Natural killer cell (primary cell): ENCODE measurements around the gene TMPRSS11E. TPM values are rescaled to one million over a fixed set of nuclear protein-coding genes. Genes with fewer than 3 reads are reported as not detected.

ENCODE experiments used
- ATAC-seq, 3 donors: fragments of 150-1000 bp in 2 of 3; fragments of 200-7000 bp in 1 of 3; cut with Tn5 transposase; 1 replicate in 1 of 3; 2 replicates in 2 of 3; pipeline ENCODE4 v1.10.0; 2021; ENCODE audit warnings: mild to moderate bottlenecking in 2 of 3, moderate library complexity in 2 of 3
- DNase-seq, 2 donors: peaks; one replicate each; pipeline versions ENCODE4 v3.0.0 to v3.0.0-alpha.2; 2013 to 2021; ENCODE audit warnings: mixed read lengths in 1 of 2
- H3K27ac ChIP-seq: one replicate; pipeline ENCODE4 v1.5.1; 2013; ENCODE audit warnings: mild to moderate bottlenecking, low read length
- H3K27me3 ChIP-seq: one replicate; pipeline ENCODE4 v1.6.1; 2013; ENCODE audit warnings: low read length; ENCODE audit not compliant: control insufficient read depth, insufficient read depth
- H3K36me3 ChIP-seq: one replicate; pipeline ENCODE4 v1.6.1; 2013; ENCODE audit warnings: low read length; ENCODE audit not compliant: control insufficient read depth, insufficient read depth
- H3K4me1 ChIP-seq: one replicate; pipeline ENCODE4 v1.6.1; 2013; ENCODE audit warnings: low read length; ENCODE audit not compliant: control insufficient read depth, insufficient read depth
- H3K4me3 ChIP-seq: one replicate; pipeline ENCODE4 v1.5.1; 2013; ENCODE audit warnings: low read length
- H3K9me3 ChIP-seq: one replicate; pipeline ENCODE4 v1.6.1; 2013; ENCODE audit warnings: low read length; ENCODE audit not compliant: control insufficient read depth, insufficient read depth
- H3K27ac Mint-ChIP-seq, 2 donors: one replicate each; pipeline ENCODE4 v1.8.0; 2022; ENCODE audit warnings: mild to moderate bottlenecking in 2 of 2, mixed read lengths in 2 of 2, moderate library complexity in 1 of 2
- H3K27me3 Mint-ChIP-seq, 2 donors: one replicate each; pipeline ENCODE4 v1.8.0; 2022; ENCODE audit warnings: low read depth in 2 of 2, mixed read lengths in 2 of 2
- H3K36me3 Mint-ChIP-seq: one replicate; pipeline ENCODE4 v1.8.0; 2022; ENCODE audit warnings: mixed read lengths
- H3K4me1 Mint-ChIP-seq, 2 donors: one replicate each; pipeline ENCODE4 v1.8.0; 2022; ENCODE audit warnings: mixed read lengths in 2 of 2
- H3K4me3 Mint-ChIP-seq: one replicate; pipeline ENCODE4 v1.8.0; 2022; ENCODE audit warnings: mild to moderate bottlenecking, moderate library complexity, mixed read lengths
- H3K9me3 Mint-ChIP-seq, 2 donors: one replicate each; pipeline ENCODE4 v1.8.0; 2022; ENCODE audit warnings: mixed read lengths in 2 of 2
- WGBS: methylation state at CpG from one replicate; pipeline ENCODE4 v1.1.7; 2013; ENCODE audit warnings: missing lambda C conversion rate; ENCODE audit not compliant: insufficient coverage; 5-methylcytosine and 5-hydroxymethylcytosine counted together
- intact Hi-C: fragments of 100-400 bp; cut with micrococcal nuclease; formaldehyde crosslinking; loops from one replicate; pipeline ENCODE4 v1.14.2; 2022
- total RNA-seq, 4 donors: library from RNA; stranded (reverse); fragments of 120-200 nt in 1 of 4; gene quantifications; one replicate each; pipeline versions ENCODE4 v1.2.3 to v1.2.4, GENCODE V29; 2013 to 2022
- TF ChIP-seq, protein P1 (sequence below): fragments of 200-600 bp; IDR thresholded peaks from one replicate; pipeline ENCODE4 v1.8.0; 2022; ENCODE audit warnings: antibody characterized with exemption

TMPRSS11E gene
- total RNA-seq, 3 donors from 2014 or later (not counting 1 experiment from before 2014, with no cell fraction given), result not detected

GRCh38 chr4:68466185-68466584 lies 18.9 kb downstream of the TMPRSS11E start:
- H3K27ac Mint-ChIP-seq, result no peak overlapping the region
- H3K27ac ChIP-seq, result no peak overlapping the region
- TF ChIP-seq, protein P1, sequence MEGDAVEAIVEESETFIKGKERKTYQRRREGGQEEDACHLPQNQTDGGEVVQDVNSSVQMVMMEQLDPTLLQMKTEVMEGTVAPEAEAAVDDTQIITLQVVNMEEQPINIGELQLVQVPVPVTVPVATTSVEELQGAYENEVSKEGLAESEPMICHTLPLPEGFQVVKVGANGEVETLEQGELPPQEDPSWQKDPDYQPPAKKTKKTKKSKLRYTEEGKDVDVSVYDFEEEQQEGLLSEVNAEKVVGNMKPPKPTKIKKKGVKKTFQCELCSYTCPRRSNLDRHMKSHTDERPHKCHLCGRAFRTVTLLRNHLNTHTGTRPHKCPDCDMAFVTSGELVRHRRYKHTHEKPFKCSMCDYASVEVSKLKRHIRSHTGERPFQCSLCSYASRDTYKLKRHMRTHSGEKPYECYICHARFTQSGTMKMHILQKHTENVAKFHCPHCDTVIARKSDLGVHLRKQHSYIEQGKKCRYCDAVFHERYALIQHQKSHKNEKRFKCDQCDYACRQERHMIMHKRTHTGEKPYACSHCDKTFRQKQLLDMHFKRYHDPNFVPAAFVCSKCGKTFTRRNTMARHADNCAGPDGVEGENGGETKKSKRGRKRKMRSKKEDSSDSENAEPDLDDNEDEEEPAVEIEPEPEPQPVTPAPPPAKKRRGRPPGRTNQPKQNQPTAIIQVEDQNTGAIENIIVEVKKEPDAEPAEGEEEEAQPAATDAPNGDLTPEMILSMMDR, result no peak
- H3K27me3 Mint-ChIP-seq, result no peaks in the 10 kb centered on the region
- no peaks in the 10 kb centered on the region for H3K9me3 Mint-ChIP-seq
- no peaks in the 10 kb centered on the region for H3K4me1 ChIP-seq
- no peaks in the 10 kb centered on the region for H3K36me3 ChIP-seq
- no peaks in the 10 kb centered on the region for H3K4me1 Mint-ChIP-seq
- no peaks in the 10 kb centered on the region for H3K9me3 ChIP-seq
- DNase-seq (no peak), ATAC-seq (no peak)
- H3K36me3 Mint-ChIP-seq, result no peaks in the 10 kb centered on the region
- no peaks in the 10 kb centered on the region for H3K27me3 ChIP-seq
- H3K4me3 Mint-ChIP-seq, result no peak overlapping the region
- intact Hi-C loops, result no loop called here
- WGBS, result 100% methylated on average over 2 of the region's 2 CpGs
- H3K4me3 ChIP-seq, result no peak overlapping the region

DNA sequence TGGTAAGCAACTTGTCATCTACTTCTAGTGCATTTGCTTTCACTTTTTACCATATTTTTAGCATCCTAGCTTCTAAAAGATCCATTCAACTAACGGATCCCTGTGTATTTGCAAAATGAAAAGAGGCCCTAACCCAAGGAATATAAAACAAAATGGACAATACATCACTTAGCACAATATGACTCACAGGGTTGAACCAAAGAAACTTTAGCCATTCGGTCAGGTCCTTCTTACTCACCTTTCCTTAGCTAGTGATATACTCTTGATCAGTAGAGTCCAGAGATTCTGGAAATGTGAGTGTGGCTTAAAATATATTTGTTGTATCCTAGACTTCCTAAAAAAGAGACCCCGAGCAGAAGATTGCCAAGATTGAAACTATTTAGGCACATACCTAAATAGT lies 19.5 kb downstream of the TMPRSS11E start:
- no peaks in the 10 kb centered on the region for H3K36me3 Mint-ChIP-seq
- H3K4me1 Mint-ChIP-seq, result no peaks in the 10 kb centered on the region
- intact Hi-C loops, result no loop called here
- Histone ChIP-seq H3K27ac (no peak overlapping the region), H3K4me1 (no peaks in the 10 kb centered on the region), H3K27me3 (no peaks in the 10 kb centered on the region), H3K4me3 (no peak overlapping the region), H3K36me3 (no peaks in the 10 kb centered on the region), H3K9me3 (no peaks in the 10 kb centered on the region)
- WGBS, result 62% methylated on average over 1 of the region's 3 CpGs
- DNase-seq (no peak), ATAC-seq (no peak)
- TF ChIP-seq, protein P1, result no peak
- no peaks in the 10 kb centered on the region for H3K27me3 Mint-ChIP-seq
- no peaks in the 10 kb centered on the region for H3K9me3 Mint-ChIP-seq
- H3K27ac Mint-ChIP-seq, result no peak overlapping the region
- H3K4me3 Mint-ChIP-seq, result no peak overlapping the region

GRCh38 chr4:68469482-68469881 lies 22.2 kb downstream of the TMPRSS11E start:
- TF ChIP-seq, protein P1, result no peak
- Mint-ChIP-seq H3K27ac (no peak overlapping the region), H3K9me3 (no peaks in the 10 kb centered on the region), H3K4me3 (no peak overlapping the region), H3K4me1 (no peaks in the 10 kb centered on the region), H3K36me3 (no peaks in the 10 kb centered on the region), H3K27me3 (no peaks in the 10 kb centered on the region)
- Histone ChIP-seq H3K9me3 (no peaks in the 10 kb centered on the region), H3K27ac (no peak overlapping the region), H3K4me1 (no peaks in the 10 kb centered on the region), H3K27me3 (no peaks in the 10 kb centered on the region), H3K4me3 (no peak overlapping the region), H3K36me3 (no peaks in the 10 kb centered on the region)
- intact Hi-C loops, result no loop called here
- ATAC-seq, result no peak
- no peak for DNase-seq

- Mint-ChIP-seq H3K36me3 (no peaks in the 10 kb centered on the region), H3K27ac (no peak overlapping the region), H3K4me1 (no peaks in the 10 kb centered on the region), H3K27me3 (no peaks in the 10 kb centered on the region), H3K9me3 (peaks cover 0 to 3% of the 10 kb centered on the region in 2 donors), H3K4me3 (no peak overlapping the region)
- Histone ChIP-seq H3K27me3 (no peaks in the 10 kb centered on the region), H3K27ac (no peak overlapping the region), H3K4me1 (no peaks in the 10 kb centered on the region), H3K36me3 (no peaks in the 10 kb centered on the region), H3K9me3 (no peaks in the 10 kb centered on the region), H3K4me3 (no peak overlapping the region)
- no peak for ATAC-seq
- 83% methylated on average over 5 of the region's 5 CpGs for WGBS
- DNase-seq, result no peak
- TF ChIP-seq, protein P1, result no peak
- intact Hi-C loops, result no loop called here
Observed at GRCh38 chr4:68476191-68476590, 28.9 kb downstream of the TMPRSS11E start.
